ENCODE results near the gene TNFAIP8L2. TPM values are rescaled to one million over a fixed set of nuclear protein-coding genes. Genes with fewer than 3 reads are reported as not detected.

Gene TNFAIP8L2
- 0.11 TPM in 1 of 2 replicates, not detected in the other for total RNA-seq

GRCh38 chr1:151156515-151156819, at the start of gene TNFAIP8L2:
TNFAIP8L2 (plus strand) TSS chr1:151156649; CDS start chr1:151158698, 2,049 bp downstream.

GRCh38 chr1:151146412-151147131, 9.9 kb upstream of the TNFAIP8L2 start, which contains the start of gene SEMA6C:
SEMA6C (minus strand) TSS chr1:151146631; CDS start chr1:151142621, 4,010 bp downstream.

GRCh38 chr1:151165738-151166504, 9.5 kb downstream of the TNFAIP8L2 start, which contains the start of the genes LYSMD1 and SCNM1:
LYSMD1 (minus strand) TSS chr1:151165902; CDS start chr1:151165258, 644 bp downstream.
SCNM1 (plus strand) TSS chr1:151166144; CDS start chr1:151166153, 9 bp downstream.

GRCh38 chr1:151175863-151176262, 19.4 kb downstream of the TNFAIP8L2 start, which contains the start of gene TMOD4:
TMOD4 (minus strand) TSS chr1:151175981; CDS start chr1:151174875, 1,106 bp downstream.

GRCh38 chr1:151189637-151190445, 33.4 kb downstream of the TNFAIP8L2 start, which contains the start of gene VPS72:
VPS72 (minus strand) TSS chr1:151190197; CDS start chr1:151190121, 76 bp downstream.

GRCh38 chr1:151198254-151199127, 42.0 kb downstream of the TNFAIP8L2 start, which contains the start of gene PIP5K1A:
PIP5K1A (plus strand) TSS chr1:151198552; CDS start chr1:151198997, 445 bp downstream.

Other genes with a start within 250 kb of the TNFAIP8L2 start
- gene SETDB1, start 230.3 kb upstream of the TNFAIP8L2 start, total RNA-seq: 30.1 and 34.6 TPM in 2 replicates
- gene CERS2, start 181.8 kb upstream of the TNFAIP8L2 start, total RNA-seq: 80.2 and 86.6 TPM in 2 replicates
- gene ANXA9, start 174.4 kb upstream of the TNFAIP8L2 start, total RNA-seq: not detected in 2 replicates
- 10.6 and 10.7 TPM in 2 replicates for gene MINDY1, start 149.7 kb upstream of the TNFAIP8L2 start, total RNA-seq
- gene PRUNE1, start 148.2 kb upstream of the TNFAIP8L2 start, total RNA-seq: 5.6 and 6.3 TPM in 2 replicates
- under 0.01 and 0.09 TPM in 2 replicates for gene BNIPL, start 120.1 kb upstream of the TNFAIP8L2 start, total RNA-seq
- gene C1orf56, start 108.9 kb upstream of the TNFAIP8L2 start, total RNA-seq: 1.1 and 1.6 TPM in 2 replicates
- gene CDC42SE1, start 97.0 kb upstream of the TNFAIP8L2 start, total RNA-seq: 43.7 and 60.1 TPM in 2 replicates
- 0.43 and 0.52 TPM in 2 replicates for gene MLLT11, start 96.3 kb upstream of the TNFAIP8L2 start, total RNA-seq
- 5.6 and 10.0 TPM in 2 replicates for gene GABPB2, start 85.9 kb upstream of the TNFAIP8L2 start, total RNA-seq
- 2.2 and 4.2 TPM in 2 replicates for gene SEMA6C, start 10.0 kb upstream of the TNFAIP8L2 start, total RNA-seq
- gene LYSMD1, start 9.3 kb downstream of the TNFAIP8L2 start, total RNA-seq: 4.6 and 4.8 TPM in 2 replicates
- 15.5 and 18.8 TPM in 2 replicates for gene SCNM1, start 9.5 kb downstream of the TNFAIP8L2 start, total RNA-seq
- 0.26 TPM in 1 of 2 replicates, not detected in the other for gene TMOD4, start 19.3 kb downstream of the TNFAIP8L2 start, total RNA-seq
- gene VPS72, start 33.5 kb downstream of the TNFAIP8L2 start, total RNA-seq: 38.9 and 49.2 TPM in 2 replicates
- 40.1 and 41.8 TPM in 2 replicates for gene PIP5K1A, start 41.9 kb downstream of the TNFAIP8L2 start, total RNA-seq
- 197 and 219 TPM in 2 replicates for gene PSMD4, start 98.1 kb downstream of the TNFAIP8L2 start, total RNA-seq
- gene ZNF687, start 125.7 kb downstream of the TNFAIP8L2 start, total RNA-seq: 7.1 and 10.3 TPM in 2 replicates
- gene PI4KB, start 170.8 kb downstream of the TNFAIP8L2 start, total RNA-seq: 27.6 and 30.1 TPM in 2 replicates
- gene RFX5, start 190.6 kb downstream of the TNFAIP8L2 start, total RNA-seq: 46.7 and 52.3 TPM in 2 replicates
- 0.43 TPM in 1 of 2 replicates, not detected in the other for gene SELENBP1, start 216.1 kb downstream of the TNFAIP8L2 start, total RNA-seq
- 426 and 457 TPM in 2 replicates for gene PSMB4, start 242.9 kb downstream of the TNFAIP8L2 start, total RNA-seq